K562 (cell line): ENCODE data around the gene LRRC3C. TPM values are rescaled to one million over a fixed set of nuclear protein-coding genes. Genes with fewer than 3 reads are reported as not detected.

Experiments used
- ARID1B ChIP-seq: fragments of 450-650 bp; IDR thresholded peaks from 2 replicates; pipeline ENCODE4 v1.6.1; 2016; ENCODE audit warnings: antibody characterized with exemption, mild to moderate bottlenecking, inconsistent platforms
- C11orf30 ChIP-seq: fragments of 450-650 bp; IDR thresholded peaks from 2 replicates; pipeline ENCODE4 v1.6.1; 2016; ENCODE audit warnings: low read depth, mild to moderate bottlenecking
- CREB3L1 ChIP-seq: fragments of 450-650 bp; IDR thresholded peaks from 2 replicates; pipeline ENCODE4 v1.6.1; 2014; ENCODE audit warnings: low read depth, mild to moderate bottlenecking, moderate library complexity, borderline replicate concordance
- FOSL1 ChIP-seq: fragments of 200-800 bp; sonication (Bioruptor generic); conservative IDR thresholded peaks from 2 replicates; pipeline ENCODE4 v1.6.1; 2016; ENCODE audit warnings: missing genetic modification characterization, missing compliant biosample characterization
- GABPA ChIP-seq: fragments of 200-800 bp; sonication (Bioruptor generic); conservative IDR thresholded peaks from 2 replicates; pipeline ENCODE4 v1.6.1; 2016; ENCODE audit warnings: low read depth, missing genetic modification characterization, missing compliant biosample characterization
- GTF2E2 ChIP-seq: fragments of 200-800 bp; sonication (Bioruptor generic); IDR thresholded peaks from 2 replicates; pipeline ENCODE4 v1.6.1; 2016; ENCODE audit warnings: missing genetic modification characterization, missing compliant biosample characterization
- KAT7 ChIP-seq: sonication (generic); formaldehyde crosslinking; IDR thresholded peaks from 2 replicates; pipeline ENCODE4 v1.8.0; 2022; ENCODE audit warnings: missing genetic modification reagents, mild to moderate bottlenecking, borderline replicate concordance
- MTA3 ChIP-seq: fragments of 450-650 bp; formaldehyde crosslinking; IDR thresholded peaks from 2 replicates; pipeline ENCODE4 v1.6.1; 2017; ENCODE audit warnings: mild to moderate bottlenecking, borderline replicate concordance
- MYBL2 ChIP-seq, 2 experiments: fragments of 450-650 bp in 1 of 2; sonication (generic) in 1 of 2; formaldehyde crosslinking in 1 of 2; IDR thresholded peaks; 2 replicates each; pipeline versions ENCODE4 v1.6.1 to v1.8.1; 2017 to 2022; ENCODE audit warnings: borderline replicate concordance in 1 of 2, inconsistent platforms in 1 of 2, low read depth in 1 of 2, mild to moderate bottlenecking in 1 of 2, missing genetic modification reagents in 1 of 2, moderate library complexity in 1 of 2
- PBX2 ChIP-seq, 2 experiments: IDR thresholded peaks in 1 of 2; conservative IDR thresholded peaks in 1 of 2; 2 replicates each; pipeline ENCODE4 v1.6.1; 2016; ENCODE audit warnings: low read depth in 2 of 2, mild to moderate bottlenecking in 1 of 2, missing compliant biosample characterization in 1 of 2, missing genetic modification characterization in 1 of 2, moderate library complexity in 1 of 2
- SRSF3 ChIP-seq: fragments of 200-400 bp; formaldehyde crosslinking; IDR thresholded peaks from 2 replicates; pipeline ENCODE4 v1.6.1; 2016; ENCODE audit warnings: mild to moderate bottlenecking, low read length, moderate library complexity; ENCODE audit not compliant: insufficient read depth
- TCFL5 ChIP-seq: fragments of 250-450 bp; sonication (Bioruptor Pico); conservative IDR thresholded peaks from 2 replicates; pipeline ENCODE4 v1.6.1; 2021; ENCODE audit warnings: mild to moderate bottlenecking, moderate library complexity, matching md5 sums
- ZBTB1 ChIP-seq: sonication (generic); formaldehyde crosslinking; IDR thresholded peaks from 2 replicates; pipeline ENCODE4 v1.8.1; 2023; ENCODE audit warnings: missing genetic modification reagents, low read depth, mild to moderate bottlenecking, borderline replicate concordance
- ZKSCAN3 ChIP-seq: fragments of 250-450 bp; sonication (Bioruptor Pico); IDR thresholded peaks from 2 replicates; pipeline ENCODE4 v1.4.0; 2020
- ZNF134 ChIP-seq: fragments of 250-450 bp; sonication (Bioruptor Pico); conservative IDR thresholded peaks from 2 replicates; pipeline ENCODE4 v1.4.0; 2020
- ZNF408 ChIP-seq: fragments of 250-450 bp; sonication (Bioruptor Pico); IDR thresholded peaks from 2 replicates; pipeline ENCODE4 v1.4.0; 2020; ENCODE audit warnings: low read depth, mild to moderate bottlenecking, moderate library complexity
- ZNF511 ChIP-seq: sonication (generic); formaldehyde crosslinking; IDR thresholded peaks from 2 replicates; pipeline ENCODE4 v1.8.0; 2022; ENCODE audit warnings: mild to moderate bottlenecking, missing genetic modification reagents
- ZNF778 ChIP-seq: fragments of 450-650 bp; formaldehyde crosslinking; IDR thresholded peaks from 2 replicates; pipeline ENCODE4 v1.4.0; 2020; ENCODE audit warnings: mild to moderate bottlenecking, moderate library complexity
- polyA plus RNA-seq, 8 experiments: library from polyadenylated mRNA; depleted of rRNA in 4 of 8; stranded (reverse) in 5 of 8; unstranded in 3 of 8; fragments of >200 nt; fragmentation: Nextera tagmentation in 2 of 8; fragmentation: Illumina TruSeq in 1 of 8; extraction: Ambion mirVana in 2 of 8; extraction: Trizol in 1 of 8; gene quantifications; 2 replicates each; pipeline versions ENCODE4 v1.2.1 to v1.2.3, GENCODE V29; 2011 to 2014; ENCODE audit warnings: inconsistent platforms in 1 of 8, missing spikeins in 1 of 8
- total RNA-seq, 7 experiments: library from RNA; depleted of rRNA in 6 of 7; stranded (reverse); fragments of >200 nt in 6 of 7; fragmentation: Illumina TruSeq in 2 of 7; extraction: Trizol in 2 of 7; gene quantifications; 2 replicates each; pipeline versions ENCODE4 v1.2.1 to v1.2.3, GENCODE V29; 2011 to 2021; ENCODE audit warnings: low replicate concordance in 1 of 7
- TF ChIP-seq, protein P1 (sequence below): fragments of 250-450 bp; sonication (Bioruptor Pico); IDR thresholded peaks from 2 replicates; pipeline ENCODE4 v1.5.0; 2022; ENCODE audit warnings: mild to moderate bottlenecking
- TF ChIP-seq, protein P2 (sequence below): fragments of 250-450 bp; sonication (Bioruptor Pico); IDR thresholded peaks from 2 replicates; pipeline ENCODE4 v1.4.0; 2020; ENCODE audit warnings: mild to moderate bottlenecking

The LRRC3C gene
- total and polyA plus RNA-seq, 9 of the 15 experiments (the other 6 are each of a cell fraction or from before 2014, with no cell fraction given), result not detected

GRCh38 chr17:39972271-39972670 is 44.7 kb downstream of the LRRC3C start (continued):
- TF ChIP-seq GABPA (tag) (peak; percentile 33; the same call in 1 of the 2 replicates), FOSL1 (tag) (no peak), C11orf30 (peak; percentile 84), TCFL5 (CRISPR knock-in tag) (no peak), ZNF408 (no peak), MTA3 (no peak), ARID1B (peak; percentile 56), MYBL2 (IDR thresholded peaks at IDR 0.05; ENCODE audit: low read depth) (no peak), MYBL2 (CRISPR knock-in tag; IDR thresholded peaks at IDR 0.05; ENCODE audit: borderline replicate concordance) (no peak), GTF2E2 (tag) (no peak), ZNF511 (CRISPR knock-in tag) (no peak), ZNF134 (CRISPR knock-in tag) (no peak), KAT7 (CRISPR knock-in tag) (no peak), CREB3L1 (no peak), PBX2 (CRISPR knock-in tag; IDR thresholded peaks at IDR 0.05; ENCODE audit: low read depth) (no peak), PBX2 (tag; conservative IDR thresholded peaks at IDR 0.05; ENCODE audit: low read depth) (0 out of 2 replicates have a peak, but pooled peaks have one; percentile 30), ZNF778 (CRISPR knock-in tag) (no peak), ZBTB1 (no peak), ZKSCAN3 (no peak), SRSF3 (no peak)
- TF ChIP-seq, protein P1, sequence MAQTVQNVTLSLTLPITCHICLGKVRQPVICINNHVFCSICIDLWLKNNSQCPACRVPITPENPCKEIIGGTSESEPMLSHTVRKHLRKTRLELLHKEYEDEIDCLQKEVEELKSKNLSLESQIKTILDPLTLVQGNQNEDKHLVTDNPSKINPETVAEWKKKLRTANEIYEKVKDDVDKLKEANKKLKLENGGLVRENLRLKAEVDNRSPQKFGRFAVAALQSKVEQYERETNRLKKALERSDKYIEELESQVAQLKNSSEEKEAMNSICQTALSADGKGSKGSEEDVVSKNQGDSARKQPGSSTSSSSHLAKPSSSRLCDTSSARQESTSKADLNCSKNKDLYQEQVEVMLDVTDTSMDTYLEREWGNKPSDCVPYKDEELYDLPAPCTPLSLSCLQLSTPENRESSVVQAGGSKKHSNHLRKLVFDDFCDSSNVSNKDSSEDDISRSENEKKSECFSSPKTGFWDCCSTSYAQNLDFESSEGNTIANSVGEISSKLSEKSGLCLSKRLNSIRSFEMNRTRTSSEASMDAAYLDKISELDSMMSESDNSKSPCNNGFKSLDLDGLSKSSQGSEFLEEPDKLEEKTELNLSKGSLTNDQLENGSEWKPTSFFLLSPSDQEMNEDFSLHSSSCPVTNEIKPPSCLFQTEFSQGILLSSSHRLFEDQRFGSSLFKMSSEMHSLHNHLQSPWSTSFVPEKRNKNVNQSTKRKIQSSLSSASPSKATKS (CRISPR knock-in tag), result no peak
- TF ChIP-seq, protein P2, sequence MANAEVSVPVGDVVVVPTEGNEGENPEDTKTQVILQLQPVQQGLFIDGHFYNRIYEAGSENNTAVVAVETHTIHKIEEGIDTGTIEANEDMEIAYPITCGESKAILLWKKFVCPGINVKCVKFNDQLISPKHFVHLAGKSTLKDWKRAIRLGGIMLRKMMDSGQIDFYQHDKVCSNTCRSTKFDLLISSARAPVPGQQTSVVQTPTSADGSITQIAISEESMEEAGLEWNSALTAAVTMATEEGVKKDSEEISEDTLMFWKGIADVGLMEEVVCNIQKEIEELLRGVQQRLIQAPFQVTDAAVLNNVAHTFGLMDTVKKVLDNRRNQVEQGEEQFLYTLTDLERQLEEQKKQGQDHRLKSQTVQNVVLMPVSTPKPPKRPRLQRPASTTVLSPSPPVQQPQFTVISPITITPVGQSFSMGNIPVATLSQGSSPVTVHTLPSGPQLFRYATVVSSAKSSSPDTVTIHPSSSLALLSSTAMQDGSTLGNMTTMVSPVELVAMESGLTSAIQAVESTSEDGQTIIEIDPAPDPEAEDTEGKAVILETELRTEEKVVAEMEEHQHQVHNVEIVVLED (CRISPR knock-in tag), result no peak
